Heart left ventricle (tissue), 13 donors: ENCODE results near the gene GRM7.

Experiments
- POLR2A ChIP-seq, 2 donors: fragments of 450-650 bp; IDR thresholded peaks; one replicate each; pipeline ENCODE4 v1.6.1; 2017; ENCODE audit warnings: antibody characterized with exemption in 2 of 2, mild to moderate bottlenecking in 2 of 2, moderate library complexity in 2 of 2
- TF ChIP-seq, protein P1 (sequence below), 12 donors: fragments of 200-600 bp; sonication (generic) in 4 of 12; IDR thresholded peaks; one replicate each; pipeline versions ENCODE4 v1.5.0 to v1.8.0; 2018 to 2022; ENCODE audit warnings: antibody characterized with exemption in 12 of 12, mild to moderate bottlenecking in 5 of 12
- donor health status: ischemic (EF 13 %, LVEDD 7.1; RV severe dilation, severe dysfunction).
- donor health status: DM: no; HTN: yes; CAD: no.
- donor health status: DM: no; HTN: no; CAD: no.
- donor health status: ischemic (EF 25% LVEDD 6.9; RV normal size, moderate dysfunction).
- donor health status: ischemic (EF 25% LVEDD 5.7; RV mildly dilated, moderate dysfunction).
- donor health status: ischemic (EF 35%, LVEDD 5.7; RV mildly dilated, moderate dysfunction).
- donor health status: nonischemic (EF 11% LVEDD 7.7; RV severe dilation, severe dysfunction).
- donor health status: DM: yes; HTN: yes; CAD: no.
- donor health status: PGD.
- donor health status: ischemic (EF 29% LVEDD 5.4; RV normal size, mild dysfunction).
- donor health status: nonischemic (EF 23%, LVEDD 6.1; RV moderate dilation, normal function).

DNA sequence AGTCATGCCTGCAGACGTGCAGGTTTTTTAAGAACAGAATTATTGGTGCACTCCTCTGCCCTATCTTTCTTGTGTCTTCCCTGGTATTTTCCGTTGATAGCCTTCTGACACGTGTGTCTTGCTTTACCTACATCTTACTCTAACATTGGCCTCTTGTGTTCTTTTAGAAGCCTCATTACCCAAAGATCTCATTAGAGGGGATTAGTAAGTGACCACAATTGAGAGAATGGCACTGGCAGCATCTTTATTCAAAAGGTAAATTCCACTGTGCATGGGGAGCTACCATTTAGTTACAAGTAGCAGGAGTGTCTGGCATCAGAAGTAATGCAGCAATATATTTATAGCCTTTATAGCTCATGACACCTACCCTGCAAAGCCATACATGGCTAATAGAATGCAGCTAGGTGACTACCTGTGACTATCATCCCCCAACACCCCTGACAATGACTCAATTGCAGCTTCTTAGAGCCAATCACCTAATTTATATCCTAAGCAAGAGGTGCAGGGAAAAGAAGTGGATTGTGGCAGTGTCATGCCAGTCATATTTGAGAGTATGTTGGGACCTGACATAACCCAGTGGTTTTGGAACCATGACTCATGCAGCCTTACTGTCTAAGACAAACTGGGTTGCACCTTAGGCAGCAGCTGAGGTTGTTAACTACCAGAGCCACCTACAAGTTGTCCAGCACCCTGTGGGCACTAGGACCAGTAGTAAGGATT is 164.8 kb downstream of the GRM7 start:
- TF ChIP-seq, protein P1, sequence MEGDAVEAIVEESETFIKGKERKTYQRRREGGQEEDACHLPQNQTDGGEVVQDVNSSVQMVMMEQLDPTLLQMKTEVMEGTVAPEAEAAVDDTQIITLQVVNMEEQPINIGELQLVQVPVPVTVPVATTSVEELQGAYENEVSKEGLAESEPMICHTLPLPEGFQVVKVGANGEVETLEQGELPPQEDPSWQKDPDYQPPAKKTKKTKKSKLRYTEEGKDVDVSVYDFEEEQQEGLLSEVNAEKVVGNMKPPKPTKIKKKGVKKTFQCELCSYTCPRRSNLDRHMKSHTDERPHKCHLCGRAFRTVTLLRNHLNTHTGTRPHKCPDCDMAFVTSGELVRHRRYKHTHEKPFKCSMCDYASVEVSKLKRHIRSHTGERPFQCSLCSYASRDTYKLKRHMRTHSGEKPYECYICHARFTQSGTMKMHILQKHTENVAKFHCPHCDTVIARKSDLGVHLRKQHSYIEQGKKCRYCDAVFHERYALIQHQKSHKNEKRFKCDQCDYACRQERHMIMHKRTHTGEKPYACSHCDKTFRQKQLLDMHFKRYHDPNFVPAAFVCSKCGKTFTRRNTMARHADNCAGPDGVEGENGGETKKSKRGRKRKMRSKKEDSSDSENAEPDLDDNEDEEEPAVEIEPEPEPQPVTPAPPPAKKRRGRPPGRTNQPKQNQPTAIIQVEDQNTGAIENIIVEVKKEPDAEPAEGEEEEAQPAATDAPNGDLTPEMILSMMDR (IDR thresholded peaks at IDR 0.05), result no peak
- TF ChIP-seq POLR2A (IDR thresholded peaks at IDR 0.05), result no peak
